Stimulated activated CD8-positive, alpha-beta memory T cell treated with anti-CD3 and anti-CD28 coated beads, Interleukin-7, amount 100 ng/mL, for 48 hours (primary cell): ENCODE measurements around the gene TOP2A.
A peak's percentile ranks its signal among the peaks of the same experiment; 100 is the strongest.
"Not testable (repeated sequence)": the region's sequence is repeated elsewhere in the genome, so short reads cannot be mapped to it uniquely, and the experiment has no call there.

Experiments
- DNase-seq, 2 donors: peaks; one replicate each; pipeline ENCODE4 v3.0.0-alpha.2; 2020; ENCODE audit warnings: low read depth in 1 of 2; ENCODE audit errors: extremely low read depth in 1 of 2

TOP2A gene

GRCh38 chr17:40382251-40382650 lies 35.4 kb downstream of the TOP2A start:
- DNase-seq = no peak

DNA sequence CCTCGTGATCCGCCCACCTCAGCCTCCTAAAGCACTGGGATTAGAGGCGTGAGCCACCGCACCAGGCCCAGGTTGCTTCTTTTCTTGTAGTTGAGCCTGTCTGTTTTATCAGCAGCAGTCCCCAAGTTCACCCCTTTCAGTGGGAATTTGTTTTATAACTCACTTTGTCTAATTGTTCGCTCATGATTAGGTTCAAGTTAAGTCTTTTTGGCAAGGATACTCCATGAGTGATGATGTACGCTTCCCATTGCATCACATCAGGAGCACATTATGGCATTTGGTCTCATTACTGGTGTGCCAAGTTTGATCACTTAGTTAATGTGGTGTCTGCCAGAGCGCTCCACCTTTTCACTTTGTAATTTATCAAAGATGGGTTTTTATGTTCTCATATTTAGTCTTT lies 38.7 kb downstream of the TOP2A start:
- no peak for DNase-seq

- no peak for DNase-seq
Measured at GRCh38 chr17:40377832-40378231, 39.9 kb downstream of the TOP2A start.

- not testable (repeated sequence) for DNase-seq
Measured at GRCh38 chr17:40376541-40376940, 41.2 kb downstream of the TOP2A start.

GRCh38 chr17:40375786-40376185 lies 41.9 kb downstream of the TOP2A start:
- not testable (repeated sequence) for DNase-seq

DNA sequence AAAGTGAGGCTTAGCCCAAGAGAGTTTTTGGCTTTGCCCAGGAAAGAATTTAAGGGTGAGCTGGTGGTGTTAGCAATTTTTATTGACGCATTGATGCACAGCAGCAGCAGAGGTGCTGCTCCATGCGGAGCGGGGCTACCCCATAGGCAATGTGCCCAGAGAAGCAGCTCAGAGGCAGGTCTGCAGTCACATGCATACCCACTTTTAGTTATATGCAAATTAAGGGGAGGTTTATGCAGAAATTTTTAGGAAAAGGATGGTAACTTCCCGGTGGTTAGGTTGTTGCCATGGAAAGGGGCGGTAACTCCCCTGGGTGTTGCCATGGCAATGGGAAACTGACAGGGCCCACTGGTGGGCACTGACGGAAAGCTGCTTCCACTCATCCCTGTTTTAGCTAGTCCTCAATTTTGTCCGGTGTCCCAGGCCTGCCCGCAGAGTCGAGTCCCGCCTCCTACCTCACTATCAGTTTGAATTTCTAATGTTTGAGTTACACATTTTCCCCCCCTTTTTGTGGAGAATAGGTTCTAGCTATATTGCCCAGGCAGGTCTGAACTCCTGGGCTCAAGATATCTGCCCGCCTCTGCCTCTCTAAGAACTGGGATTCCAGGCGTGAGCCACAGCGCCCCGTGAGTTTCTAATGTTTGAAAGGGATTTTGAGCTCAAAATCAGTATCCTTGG lies 42.7 kb downstream of the TOP2A start:
- no peak for DNase-seq

GRCh38 chr17:40373999-40374398 lies 43.7 kb downstream of the TOP2A start:
- no peak for DNase-seq

GRCh38 chr17:40373324-40373723 lies 44.4 kb downstream of the TOP2A start:
- DNase-seq = no peak

DNA sequence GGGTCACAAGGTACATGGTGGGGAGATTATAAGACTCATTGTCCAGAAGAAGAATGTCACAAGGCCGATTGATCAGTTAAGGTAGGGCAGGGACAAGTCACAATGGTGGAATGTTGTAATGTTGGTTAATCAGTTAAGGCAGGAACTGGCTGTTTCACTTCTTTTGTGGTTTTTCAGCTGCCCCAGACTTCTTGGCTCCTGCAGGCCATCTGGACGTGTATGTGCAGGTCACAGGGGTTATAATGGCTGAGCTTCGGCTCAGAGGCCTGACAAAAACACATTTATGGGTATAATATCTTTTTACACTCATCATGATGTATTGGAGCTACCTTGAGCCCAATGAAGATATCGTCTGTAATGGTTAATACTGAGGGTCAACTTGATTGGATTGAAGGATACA lies 45.1 kb downstream of the TOP2A start:
- DNase-seq = not testable (repeated sequence)

GRCh38 chr17:40372031-40372430 lies 45.7 kb downstream of the TOP2A start:
- no peak for DNase-seq

DNA sequence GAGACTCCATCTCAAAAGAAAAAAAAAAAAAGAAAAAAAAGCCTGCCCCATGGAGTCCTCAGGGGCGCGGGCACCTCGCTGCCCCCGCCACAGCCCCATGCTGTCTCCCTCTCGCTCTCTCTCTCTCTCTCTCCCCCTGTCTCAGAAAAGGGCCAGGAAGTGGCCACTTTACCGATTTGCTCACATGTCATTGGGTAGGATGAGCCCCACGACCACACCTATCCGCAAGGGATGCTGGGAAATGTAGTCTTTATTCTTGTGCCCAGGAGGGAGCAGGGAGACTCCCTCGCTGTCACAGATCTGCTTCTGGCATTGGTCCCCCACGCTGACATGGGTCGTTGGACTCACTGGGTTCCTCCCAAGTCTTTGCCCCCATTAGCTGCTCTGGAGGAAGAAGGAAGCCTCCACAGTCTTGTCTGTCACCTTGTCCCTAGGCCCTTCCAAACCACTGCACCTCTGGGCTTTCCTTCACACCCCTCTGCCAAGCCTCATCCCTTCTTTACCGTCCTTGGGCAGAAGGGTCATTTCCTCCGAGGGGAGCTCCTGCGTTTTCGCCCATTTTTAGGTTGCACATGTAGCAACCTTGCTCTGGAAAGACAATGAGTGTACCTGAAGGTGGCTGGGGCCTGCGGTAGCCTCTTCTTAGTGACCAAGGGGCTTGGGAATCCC lies 46.3 kb downstream of the TOP2A start:
- DNase-seq = peak in 1 of 2 donors; percentile 44

DNA sequence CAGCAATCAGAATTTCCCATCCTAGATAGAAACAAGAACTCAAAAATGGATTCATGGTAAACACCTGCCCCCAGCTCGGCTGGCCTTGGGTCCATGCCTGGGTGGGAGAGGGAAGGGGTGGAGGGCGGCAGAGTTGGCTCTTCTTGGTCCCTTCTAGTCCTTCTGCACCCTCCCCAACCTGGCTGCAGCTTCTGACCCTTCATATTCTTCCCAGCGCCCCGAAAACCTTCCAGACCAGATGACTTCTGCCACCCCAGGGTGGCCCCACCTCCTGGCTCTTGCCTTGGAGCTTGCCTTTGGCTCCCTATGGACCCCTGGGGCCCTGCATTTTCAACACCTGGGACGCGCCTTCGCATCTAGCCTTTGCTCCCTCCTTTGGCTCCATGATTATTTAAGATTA lies 47.8 kb downstream of the TOP2A start:
- no peak for DNase-seq

- not testable (repeated sequence) for DNase-seq
Measured at GRCh38 chr17:40367728-40368127, 50.0 kb downstream of the TOP2A start.

DNA sequence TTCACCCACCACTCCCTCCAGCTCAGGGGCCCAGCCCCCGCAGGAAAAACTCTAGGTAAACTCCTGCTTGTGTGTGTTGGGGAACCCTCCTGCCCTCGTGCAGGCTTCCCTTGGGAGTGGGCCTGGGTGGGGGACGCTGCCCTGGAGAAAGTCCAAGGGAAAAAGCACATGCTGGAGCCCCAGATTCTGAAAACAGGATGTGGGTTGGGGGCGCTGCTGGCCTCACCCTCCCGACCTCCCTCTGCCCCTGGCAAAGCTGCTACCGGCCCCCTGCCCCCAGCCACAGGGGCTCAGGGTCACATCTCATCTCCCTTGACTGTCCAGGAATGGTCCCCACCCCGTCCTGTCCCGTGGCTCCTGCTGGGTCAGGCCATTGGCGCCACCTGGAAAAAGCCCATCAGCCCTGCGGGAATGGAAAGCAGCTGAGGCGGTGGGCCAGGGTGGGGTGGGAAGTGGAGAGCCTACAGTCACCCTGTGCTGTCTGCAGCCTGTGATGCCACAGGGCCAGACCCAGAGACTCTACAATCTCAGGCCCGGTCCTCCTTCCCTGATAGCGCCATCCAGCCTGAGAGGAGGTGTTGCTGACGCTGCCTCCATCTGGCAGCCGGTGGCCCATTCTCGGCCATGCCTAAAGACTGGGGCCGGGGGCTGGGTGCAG lies 50.7 kb downstream of the TOP2A start:
- no peak for DNase-seq

DNA sequence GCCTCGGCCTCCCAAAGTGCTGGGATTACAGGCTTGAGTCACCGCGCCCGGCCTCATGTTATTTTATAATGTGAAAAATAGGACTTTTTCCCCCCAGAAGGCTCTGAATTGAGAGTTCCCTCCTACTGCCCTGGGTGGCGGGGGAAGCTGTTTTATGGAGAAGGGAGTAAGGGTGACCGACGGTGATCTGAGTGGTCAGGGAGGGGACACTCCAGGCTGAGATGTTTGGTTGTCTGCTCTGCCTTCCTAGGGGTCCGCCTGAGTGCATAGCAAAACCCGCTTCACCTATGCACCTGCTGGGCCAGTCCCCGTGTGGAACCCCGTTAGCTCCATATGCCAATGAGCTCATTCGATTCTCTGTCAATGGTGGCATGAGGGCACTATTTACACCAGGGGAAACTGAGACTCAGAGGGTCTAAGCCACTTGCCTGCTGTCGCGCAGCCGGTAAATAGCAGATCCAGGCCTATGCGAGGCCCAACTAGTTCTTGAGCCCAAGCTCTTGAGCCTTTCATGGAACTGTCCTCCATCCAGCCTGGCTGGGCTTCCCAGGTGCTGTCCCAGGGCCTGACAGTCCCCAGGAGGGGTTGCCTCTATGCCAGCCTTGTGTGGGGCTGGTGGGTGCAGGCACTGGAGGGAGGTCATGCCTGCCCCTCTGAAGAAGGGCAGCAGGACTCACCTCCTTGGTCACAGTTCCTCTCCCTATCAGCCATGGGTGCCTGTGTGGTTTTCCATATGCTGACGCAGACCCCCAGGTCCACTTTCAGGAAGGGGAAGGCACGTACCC lies 51.4 kb downstream of the TOP2A start:
- DNase-seq = no peak

- no peak for DNase-seq
Measured at GRCh38 chr17:40364906-40365305, 52.8 kb downstream of the TOP2A start.

DNA sequence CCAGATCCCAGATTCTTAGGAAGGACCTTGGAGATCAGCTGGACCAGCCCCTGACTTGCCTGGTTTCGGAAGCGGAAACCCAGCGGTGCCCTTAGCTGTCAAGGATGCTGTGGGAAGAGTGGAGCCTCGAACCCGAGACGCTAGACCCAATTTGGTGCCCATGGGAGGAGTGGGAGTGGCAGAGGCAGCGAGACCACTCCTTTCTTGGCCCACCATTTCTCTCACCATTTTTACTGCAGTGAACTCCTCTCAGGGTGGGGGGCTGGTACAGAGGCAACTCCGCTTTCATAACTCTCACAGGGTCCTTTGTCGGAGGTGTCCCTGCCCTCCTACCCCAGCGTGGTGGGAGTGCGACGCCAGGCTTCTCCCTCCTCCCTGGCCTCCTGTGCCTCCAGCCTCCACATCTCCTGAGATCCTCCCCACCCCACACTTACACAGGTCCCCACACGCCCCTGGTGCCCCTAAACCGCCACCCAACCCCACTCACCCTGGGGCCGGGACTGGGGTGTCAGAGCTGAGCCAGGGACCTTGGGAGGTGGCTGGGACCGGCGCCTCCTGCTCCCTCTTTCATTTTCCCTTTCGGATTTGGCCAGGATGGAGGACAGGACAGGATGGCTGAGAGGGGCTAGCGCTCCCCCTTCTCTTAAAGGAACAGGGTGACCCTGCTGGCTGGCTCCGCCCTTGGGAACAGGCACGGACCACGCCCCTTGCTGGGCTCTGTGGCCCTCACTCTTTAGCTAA lies 53.4 kb downstream of the TOP2A start, which contains the start of gene GJD3:
Gene GJD3 (minus strand): TSS at position 617 of the 741 bp plus-strand sequence. CDS start 922 bp downstream, outside the sequence.
- DNase-seq = no peak

DNA sequence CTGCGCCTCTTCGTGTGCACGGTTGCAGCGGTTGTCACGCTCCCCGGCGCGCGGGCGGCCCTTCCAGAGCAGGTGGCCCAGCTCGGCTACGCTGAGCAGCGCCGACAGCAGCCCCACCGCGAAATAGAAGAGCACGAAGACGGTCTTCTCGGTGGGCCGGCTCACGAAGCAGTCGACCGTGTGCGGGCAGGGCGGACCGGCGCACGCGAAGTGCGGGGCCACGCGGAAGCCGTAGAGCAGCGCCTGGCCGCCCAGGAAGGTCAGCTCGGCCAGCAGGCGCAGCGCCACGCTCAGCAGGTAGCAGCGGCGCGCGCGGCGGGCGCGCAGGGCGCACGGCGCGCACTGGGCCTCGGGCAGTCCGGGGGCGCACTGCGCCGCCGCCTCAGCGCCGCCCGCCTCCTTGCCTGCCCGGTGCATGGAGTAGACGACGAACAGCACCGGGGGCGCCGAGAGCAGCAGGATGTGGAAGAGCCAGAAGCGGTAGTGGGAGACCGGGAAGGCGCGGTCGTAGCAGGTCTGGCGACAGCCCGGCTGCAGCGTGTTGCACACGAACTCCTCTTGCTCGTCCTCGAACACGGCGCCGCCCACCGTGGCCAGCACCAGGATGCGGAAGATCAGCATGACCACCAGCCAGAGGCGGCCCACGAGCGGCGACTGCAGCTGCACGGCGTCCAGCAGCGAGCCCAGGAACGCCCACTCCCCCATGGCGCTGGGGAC lies 54.4 kb downstream of the TOP2A start:
- no peak for DNase-seq

DNA sequence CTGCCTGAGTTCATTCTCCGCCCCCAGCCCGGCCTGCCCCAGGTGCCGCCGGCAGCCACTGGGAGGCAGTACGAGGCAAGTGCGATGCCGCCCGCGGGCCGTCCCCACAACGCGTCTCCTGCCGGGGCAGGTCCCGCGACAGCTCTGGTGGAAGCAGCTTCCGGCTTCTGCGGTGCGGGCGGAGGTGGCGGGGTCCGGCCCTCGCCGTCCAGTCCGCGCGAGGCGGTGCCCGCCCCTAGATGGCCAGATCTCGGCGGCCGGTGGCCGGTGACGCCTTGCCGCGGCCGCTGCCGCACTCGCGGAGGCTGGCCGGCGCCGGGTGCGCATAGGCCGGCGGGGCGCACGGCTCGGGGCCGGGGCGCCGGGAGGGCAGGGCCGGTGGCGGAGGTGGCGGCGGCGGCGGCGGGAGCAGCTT lies 55.0 kb downstream of the TOP2A start:
- DNase-seq = peak; percentile 69 to 79
